ENCODE results near the gene DLEC1.
A peak's percentile ranks its signal among the peaks of the same experiment; 100 is the strongest.
"Not testable (repeated sequence)": the region's sequence is repeated elsewhere in the genome, so short reads cannot be mapped to it uniquely, and the experiment has no call there.

DLEC1 gene

GRCh38 chr3:38029400-38030125, 9.4 kb upstream of the DLEC1 start, which contains the start of gene PLCD1:
Gene PLCD1, minus strand, starts transcription at chr3:38029642. Its CDS starts 103 bp downstream, at chr3:38029539.
- in situ Hi-C loops (cut with HindIII; ENCODE audit: low pct_unique_long_range_greater_than_20kb, low sequenced_read_pairs): no loop called here
- no peak for DNase-seq (ENCODE audit: low read depth in 1 of 2, low spot score in 1 of 2)
- TF ChIP-seq JUND (IDR thresholded peaks at IDR 0.05; ENCODE audit: low read depth): no peak

GRCh38 chr3:38030126-38031021, 8.6 kb upstream of the DLEC1 start:
- no peak for DNase-seq (ENCODE audit: low read depth in 1 of 2, low spot score in 1 of 2)
- no peak for TF ChIP-seq JUND (IDR thresholded peaks at IDR 0.05; ENCODE audit: low read depth)
- in situ Hi-C loops (cut with HindIII; ENCODE audit: low pct_unique_long_range_greater_than_20kb, low sequenced_read_pairs): no loop called here

DNA sequence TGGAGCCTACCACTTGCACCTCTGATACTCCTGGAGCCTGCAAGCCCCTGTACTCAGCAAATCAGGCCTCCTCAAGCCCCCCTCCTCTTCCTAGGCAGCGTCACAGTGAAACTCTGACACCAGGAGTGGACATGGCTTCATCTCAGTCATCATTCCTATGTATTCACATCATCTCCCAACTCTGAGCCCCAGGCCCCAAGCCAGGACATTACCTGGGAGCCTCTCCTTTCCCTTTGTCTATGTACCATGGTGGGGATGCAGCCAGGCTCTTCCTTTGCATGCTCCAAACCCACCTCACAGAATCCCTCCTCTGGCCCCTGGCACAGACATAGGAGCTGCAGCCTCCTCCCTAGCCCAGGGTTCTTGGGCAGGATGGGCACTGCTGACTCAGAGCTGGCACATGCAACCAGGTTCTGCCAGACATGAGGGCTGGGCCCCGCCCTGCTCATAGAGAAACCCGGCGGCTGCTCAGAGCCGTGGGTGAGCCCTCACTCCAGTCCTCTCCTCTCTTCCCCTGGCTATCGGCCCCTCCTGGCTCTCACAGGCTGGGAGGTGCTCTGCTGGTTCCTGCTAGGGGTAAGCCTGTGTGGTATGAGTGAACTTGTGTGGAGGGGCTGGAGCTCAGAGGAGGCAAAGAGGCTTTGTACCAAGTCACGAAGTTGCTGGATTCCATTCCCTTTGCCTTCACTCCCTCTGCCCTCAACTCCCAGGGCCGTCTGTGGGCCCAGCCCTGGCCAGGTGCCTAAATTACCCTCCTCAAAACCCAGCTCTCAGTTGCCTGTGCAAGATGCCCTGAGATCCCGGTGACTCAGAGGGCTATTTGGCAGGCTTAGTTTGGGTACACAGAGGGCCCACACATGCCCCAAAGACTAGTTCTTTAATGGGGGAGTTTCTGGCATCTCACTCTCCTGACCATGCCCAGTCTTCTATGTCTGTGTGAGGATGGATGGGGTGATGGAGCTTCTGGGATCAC, 7.7 kb upstream of the DLEC1 start:
- DNase-seq (ENCODE audit: low read depth in 1 of 2, low spot score in 1 of 2): peak in 1 of 2 experiments; percentile 37
- no peak for TF ChIP-seq JUND (IDR thresholded peaks at IDR 0.05; ENCODE audit: low read depth)
- in situ Hi-C loops (cut with HindIII; ENCODE audit: low pct_unique_long_range_greater_than_20kb, low sequenced_read_pairs): no loop called here

- in situ Hi-C loops (cut with HindIII; ENCODE audit: low pct_unique_long_range_greater_than_20kb, low sequenced_read_pairs): no loop called here
- DNase-seq (ENCODE audit: low read depth in 1 of 2, low spot score in 1 of 2): no peak
- no peak for TF ChIP-seq JUND (IDR thresholded peaks at IDR 0.05; ENCODE audit: low read depth)
These were observed 6.6 kb upstream of the DLEC1 start for GRCh38 chr3:38032328-38032865.

GRCh38 chr3:38033586-38033985, 5.4 kb upstream of the DLEC1 start:
- in situ Hi-C loops (cut with HindIII; ENCODE audit: low pct_unique_long_range_greater_than_20kb, low sequenced_read_pairs); DNase-seq (ENCODE audit: low read depth in 1 of 2, low spot score in 1 of 2): not testable (repeated sequence)

- DNase-seq (ENCODE audit: low read depth in 1 of 2, low spot score in 1 of 2); in situ Hi-C loops (cut with HindIII; ENCODE audit: low pct_unique_long_range_greater_than_20kb, low sequenced_read_pairs): not testable (repeated sequence)
These were observed 4.7 kb upstream of the DLEC1 start for GRCh38 chr3:38034335-38034734.

- in situ Hi-C loops (cut with HindIII; ENCODE audit: low pct_unique_long_range_greater_than_20kb, low sequenced_read_pairs): no loop called here
- no peak for TF ChIP-seq JUND (IDR thresholded peaks at IDR 0.05; ENCODE audit: low read depth)
- DNase-seq (ENCODE audit: low read depth in 1 of 2, low spot score in 1 of 2): no peak
These were observed 2.7 kb upstream of the DLEC1 start for GRCh38 chr3:38036286-38036685.

GRCh38 chr3:38036906-38037305, 2.1 kb upstream of the DLEC1 start:
- TF ChIP-seq JUND (IDR thresholded peaks at IDR 0.05; ENCODE audit: low read depth): no peak
- in situ Hi-C loops (cut with HindIII; ENCODE audit: low pct_unique_long_range_greater_than_20kb, low sequenced_read_pairs): no loop called here
- no peak for DNase-seq (ENCODE audit: low read depth in 1 of 2, low spot score in 1 of 2)

DNA sequence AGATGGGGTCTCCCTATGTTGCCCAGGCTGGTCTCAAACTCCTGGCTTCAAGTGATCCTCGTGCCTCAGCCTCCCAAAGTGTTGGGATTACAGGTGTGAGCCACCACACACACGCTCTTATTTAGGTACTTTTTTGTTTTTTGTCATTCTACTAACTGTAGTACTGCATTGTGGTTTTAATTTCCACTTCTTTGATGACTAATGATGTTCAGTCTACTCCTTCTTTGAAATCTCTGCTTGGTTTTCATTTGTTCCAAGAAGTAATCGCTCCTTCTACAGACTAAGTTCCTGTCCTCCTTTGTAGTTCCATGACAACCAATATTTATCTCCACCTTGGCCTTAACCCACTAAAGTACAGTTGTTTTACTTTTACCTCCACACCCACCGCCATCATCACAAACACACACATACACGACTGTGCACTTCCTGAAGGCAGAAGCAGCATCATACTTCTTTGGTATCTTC, 529 bp upstream of the DLEC1 start:
- DNase-seq (ENCODE audit: low read depth in 1 of 2, low spot score in 1 of 2): no peak
- TF ChIP-seq JUND (IDR thresholded peaks at IDR 0.05; ENCODE audit: low read depth): no peak
- in situ Hi-C loops (cut with HindIII; ENCODE audit: low pct_unique_long_range_greater_than_20kb, low sequenced_read_pairs): no loop called here

DNA sequence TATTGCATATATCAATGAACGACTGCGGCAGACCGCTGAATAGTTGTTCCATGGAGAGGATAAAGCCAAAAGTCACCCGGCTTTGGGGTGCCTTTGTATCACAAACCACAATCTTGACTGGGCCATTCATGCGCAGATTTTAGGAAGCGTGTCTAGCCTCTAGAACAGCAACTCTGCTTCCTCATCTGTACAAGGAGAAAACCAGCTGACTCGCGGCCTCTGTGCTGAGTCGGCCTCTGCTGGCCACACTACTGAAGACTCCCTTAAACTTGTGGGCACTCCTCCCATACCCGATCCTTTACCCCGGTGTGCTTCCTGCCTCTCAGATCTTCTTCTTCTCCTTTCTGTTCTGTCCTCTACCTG, 872 bp downstream of the DLEC1 start:
- peak in 1 of 2 experiments; percentile 49 for DNase-seq (ENCODE audit: low read depth in 1 of 2, low spot score in 1 of 2)
- in situ Hi-C loops (cut with HindIII; ENCODE audit: low pct_unique_long_range_greater_than_20kb, low sequenced_read_pairs): no loop called here
- no peak for TF ChIP-seq JUND (IDR thresholded peaks at IDR 0.05; ENCODE audit: low read depth)

- in situ Hi-C loops (cut with HindIII; ENCODE audit: low pct_unique_long_range_greater_than_20kb, low sequenced_read_pairs): no loop called here
- TF ChIP-seq JUND (IDR thresholded peaks at IDR 0.05; ENCODE audit: low read depth): no peak
- no peak for DNase-seq (ENCODE audit: low read depth in 1 of 2, low spot score in 1 of 2)
These were observed 1.4 kb downstream of the DLEC1 start for GRCh38 chr3:38040401-38040800.

DNA sequence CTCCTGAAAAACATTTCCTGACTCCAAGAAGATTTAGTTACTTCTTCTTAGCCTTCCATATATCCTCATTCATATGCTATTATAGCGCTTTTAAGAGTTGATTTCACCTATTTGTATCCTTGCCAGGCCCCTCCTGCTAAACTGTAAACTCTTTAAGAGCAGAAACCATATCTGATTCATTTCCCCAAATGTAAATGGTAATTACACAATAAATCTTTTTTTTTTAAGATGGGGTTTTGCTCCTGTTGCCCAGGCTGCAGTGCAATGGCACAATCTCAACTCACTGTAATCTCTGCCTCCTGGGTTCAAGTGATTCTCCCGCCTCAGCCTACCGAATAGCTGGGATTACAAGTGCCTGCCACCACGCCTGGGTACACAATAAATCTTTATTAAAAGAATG, 4.5 kb downstream of the DLEC1 start:
- no peak for TF ChIP-seq JUND (IDR thresholded peaks at IDR 0.05; ENCODE audit: low read depth)
- no peak for DNase-seq (ENCODE audit: low read depth in 1 of 2, low spot score in 1 of 2)
- in situ Hi-C loops (cut with HindIII; ENCODE audit: low pct_unique_long_range_greater_than_20kb, low sequenced_read_pairs): no loop called here

All from T47D (cell line).